Jurkat, Clone E6-1 (cell line): ENCODE measurements around the gene JAZF1.

Experiments
- DNase-seq: peaks from one replicate; pipeline ENCODE4 v3.0.0-alpha.2; 2011; ENCODE audit warnings: low read depth, low spot score
- H3K4me3 ChIP-seq: 2 replicates; pipeline ENCODE4 v1.5.1; 2011; ENCODE audit warnings: mild to moderate bottlenecking, low read length, control low read depth, moderate library complexity

The JAZF1 gene

DNA sequence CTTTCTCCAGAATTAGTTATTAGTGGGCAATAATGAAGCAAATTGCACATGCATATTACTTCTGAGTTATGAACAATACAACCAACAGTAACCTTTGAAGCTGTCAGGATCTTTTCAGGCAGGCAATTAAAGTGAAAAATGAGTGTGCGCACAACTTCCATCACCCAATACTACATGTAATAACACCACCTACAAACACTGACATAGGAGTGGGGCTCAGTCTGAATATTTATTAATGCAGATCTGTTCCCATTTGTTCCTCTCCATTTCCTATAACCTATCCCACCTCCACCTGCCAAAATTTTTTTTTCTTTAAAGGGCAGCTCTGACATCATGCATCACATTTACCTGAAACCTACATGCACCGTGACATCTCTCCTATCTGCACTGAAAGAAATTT lies 177.2 kb downstream of the JAZF1 start:
- DNase-seq, result no peak
- H3K4me3 ChIP-seq, result no peak overlapping the region

DNA sequence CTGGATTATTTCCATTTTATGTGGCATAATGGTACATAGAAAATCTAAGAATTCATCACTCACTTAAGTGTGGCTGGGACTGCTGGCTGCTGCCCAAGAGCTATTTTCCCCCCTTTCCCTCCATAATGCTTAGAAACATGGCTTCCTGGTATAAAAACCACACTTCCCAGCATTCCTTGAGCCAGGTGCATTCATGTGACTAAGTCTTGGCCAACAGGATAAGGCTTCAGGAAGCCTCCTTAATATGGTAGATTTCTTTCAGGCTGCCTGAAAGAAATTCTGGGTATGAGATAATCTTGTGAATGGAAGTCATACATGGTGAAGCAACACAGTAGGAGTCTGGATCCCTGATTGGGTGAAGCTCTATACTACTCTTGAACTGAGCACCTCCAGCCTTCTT lies 178.0 kb downstream of the JAZF1 start:
- peak; percentile 22 for DNase-seq
- H3K4me3 ChIP-seq, result no peak overlapping the region

DNA sequence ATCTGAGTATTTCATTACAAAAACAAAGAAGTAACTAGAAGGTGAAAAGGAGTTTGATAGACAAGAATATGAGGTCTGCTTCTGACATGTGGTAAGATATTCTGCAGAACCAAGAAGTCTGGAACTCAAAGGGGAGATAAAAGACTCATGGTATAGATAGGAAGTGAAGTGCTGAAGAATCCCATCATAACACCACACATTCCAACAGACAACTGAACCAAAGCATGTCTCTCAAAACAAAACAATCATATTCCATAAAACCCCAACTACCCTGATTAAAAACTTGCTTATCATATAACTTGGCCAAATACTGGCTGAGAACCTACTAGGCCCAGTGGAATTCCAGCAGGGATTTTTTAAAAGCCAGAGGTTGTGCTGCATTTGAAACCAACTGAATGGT lies 178.7 kb downstream of the JAZF1 start:
- DNase-seq, result no peak
- H3K4me3 ChIP-seq, result no peak overlapping the region

DNA sequence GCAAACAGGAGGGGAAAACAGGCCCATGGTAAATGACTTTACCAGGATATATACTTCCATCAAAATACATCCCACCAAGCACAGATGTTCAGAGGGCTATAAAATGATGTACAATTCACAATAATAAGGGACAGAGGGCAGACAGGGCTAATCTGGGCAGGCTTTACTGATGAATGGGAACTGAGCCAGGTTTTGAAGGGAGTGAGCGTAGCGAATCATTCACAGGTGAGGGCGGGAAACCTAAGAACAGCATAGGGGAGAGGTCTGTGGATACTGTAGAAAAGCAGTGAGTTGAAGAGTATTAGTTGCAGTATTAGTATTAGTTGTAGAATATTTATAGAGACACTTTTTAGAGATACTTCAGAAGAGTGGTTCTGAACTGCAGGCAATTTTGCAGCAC lies 180.8 kb downstream of the JAZF1 start:
- DNase-seq, result no peak
- no peak overlapping the region for H3K4me3 ChIP-seq

DNA sequence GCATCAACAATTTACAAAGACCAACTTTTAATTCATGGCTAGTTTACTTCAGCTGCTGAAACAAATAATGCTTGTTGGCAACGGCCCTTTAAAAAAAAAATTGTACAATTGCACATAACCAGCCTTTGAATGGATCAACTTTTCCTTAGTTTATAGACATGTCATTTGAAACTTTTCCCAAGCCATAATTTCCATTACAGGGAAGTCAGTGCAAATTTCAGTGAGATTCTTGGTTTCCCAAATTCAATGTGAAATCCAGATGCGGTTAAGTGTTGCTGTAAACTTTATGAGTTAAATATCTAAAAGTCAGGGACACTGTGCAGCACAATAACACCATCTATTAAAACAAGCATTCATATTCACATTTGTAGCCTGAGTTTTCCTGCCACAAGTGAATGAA lies 182.2 kb downstream of the JAZF1 start:
- H3K4me3 ChIP-seq, result no peak overlapping the region
- DNase-seq, result no peak

DNA sequence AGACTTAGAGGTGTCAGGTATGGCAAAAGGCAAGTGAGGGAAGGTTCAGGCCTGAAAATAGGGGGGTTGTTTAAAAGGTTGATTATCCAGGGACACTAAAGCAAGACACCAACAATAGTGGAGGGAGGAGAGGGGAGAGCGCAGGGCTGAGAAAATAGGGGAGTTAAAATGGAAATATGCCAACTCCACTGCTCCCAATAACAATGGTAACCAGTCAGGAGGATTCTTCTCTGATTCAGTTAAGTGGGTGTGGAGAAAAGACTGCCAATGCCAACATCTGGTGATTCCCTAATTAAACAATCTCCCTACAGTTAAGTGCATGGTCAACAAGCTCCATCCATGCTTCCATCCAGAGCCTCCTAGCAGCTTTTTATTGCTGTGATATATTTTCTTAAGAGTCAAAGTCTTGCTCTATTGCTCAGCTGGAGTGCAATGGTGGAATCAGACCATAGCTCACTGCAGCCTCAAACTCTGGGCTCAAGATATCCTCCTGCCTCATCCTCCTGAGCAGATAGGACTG lies 183.3 kb downstream of the JAZF1 start:
- no peak overlapping the region for H3K4me3 ChIP-seq
- no peak for DNase-seq

- DNase-seq, result no peak
- no peak overlapping the region for H3K4me3 ChIP-seq
Observed at GRCh38 chr7:27996141-27996540, 184.5 kb downstream of the JAZF1 start.

- no peak overlapping the region for H3K4me3 ChIP-seq
- no peak for DNase-seq
Observed at GRCh38 chr7:27995228-27995627, 185.4 kb downstream of the JAZF1 start.

DNA sequence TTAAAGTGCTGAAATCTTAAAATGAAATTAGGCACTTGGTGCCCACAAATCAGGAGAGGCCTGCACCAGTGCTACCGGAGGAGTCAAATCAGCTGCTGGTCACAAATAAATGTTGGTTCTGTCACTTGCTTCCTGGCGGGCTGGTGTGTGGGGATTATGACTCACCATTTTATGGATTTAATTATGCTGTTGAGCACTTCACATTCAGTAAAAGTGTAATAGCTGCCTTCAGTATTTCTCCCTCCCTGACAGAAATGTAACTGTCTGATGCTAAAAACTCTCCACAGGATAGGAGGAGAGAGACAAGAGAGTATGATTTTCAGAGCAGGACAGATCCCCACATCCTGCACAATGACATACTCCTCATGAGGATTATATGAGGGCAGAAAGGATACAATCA lies 186.0 kb downstream of the JAZF1 start:
- H3K4me3 ChIP-seq, result no peak overlapping the region
- DNase-seq, result no peak

GRCh38 chr7:27992755-27993493 lies 187.7 kb downstream of the JAZF1 start:
- DNase-seq, result no peak
- H3K4me3 ChIP-seq, result no peak overlapping the region

DNA sequence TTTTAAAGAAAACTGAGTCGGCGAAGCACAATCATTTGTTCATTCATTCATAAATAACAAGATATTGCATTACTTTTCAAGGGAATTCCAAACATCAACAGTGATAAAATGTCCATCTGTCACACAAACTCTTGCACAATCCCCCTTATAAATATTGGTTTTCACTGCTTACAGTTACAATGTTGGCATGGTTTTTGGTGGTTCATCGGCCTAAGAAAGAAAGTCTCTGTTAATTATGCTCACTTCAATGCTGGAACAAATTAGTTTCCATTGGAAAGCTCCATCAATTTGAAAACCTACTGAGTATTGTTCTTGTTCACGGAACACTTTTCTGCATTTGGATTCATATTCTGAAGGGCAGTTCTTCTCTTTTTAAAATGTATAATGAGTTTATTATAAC lies 188.5 kb downstream of the JAZF1 start:
- H3K4me3 ChIP-seq, result no peak overlapping the region
- DNase-seq, result no peak

GRCh38 chr7:27991006-27991528 lies 189.5 kb downstream of the JAZF1 start:
- H3K4me3 ChIP-seq, result no peak overlapping the region
- no peak for DNase-seq

DNA sequence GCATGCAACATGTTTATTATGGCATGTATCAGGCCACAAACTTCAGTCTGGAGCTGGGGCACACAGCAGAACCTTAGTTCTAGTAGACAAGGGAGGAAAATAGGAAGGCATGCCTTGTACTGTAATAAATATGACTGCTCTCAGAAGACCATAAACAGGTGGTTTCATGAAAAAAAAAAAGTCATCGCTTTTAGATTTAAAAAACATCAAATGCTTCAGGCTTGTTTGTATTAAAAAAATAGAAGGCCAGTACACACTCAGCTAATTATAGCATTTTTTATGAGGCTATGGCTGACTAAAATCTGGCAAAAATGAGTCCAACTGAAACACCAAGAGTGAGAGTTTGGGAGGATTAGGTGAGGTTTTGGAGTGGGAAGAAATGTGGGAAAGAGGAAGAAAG lies 204.1 kb downstream of the JAZF1 start:
- DNase-seq, result no peak

GRCh38 chr7:27973625-27974024 lies 207.0 kb downstream of the JAZF1 start:
- H3K4me3 ChIP-seq, result no peak overlapping the region
- no peak for DNase-seq

More for the DNA sequence above, 204.1 kb downstream of the JAZF1 start:
- no peak overlapping the region for H3K4me3 ChIP-seq

DNA sequence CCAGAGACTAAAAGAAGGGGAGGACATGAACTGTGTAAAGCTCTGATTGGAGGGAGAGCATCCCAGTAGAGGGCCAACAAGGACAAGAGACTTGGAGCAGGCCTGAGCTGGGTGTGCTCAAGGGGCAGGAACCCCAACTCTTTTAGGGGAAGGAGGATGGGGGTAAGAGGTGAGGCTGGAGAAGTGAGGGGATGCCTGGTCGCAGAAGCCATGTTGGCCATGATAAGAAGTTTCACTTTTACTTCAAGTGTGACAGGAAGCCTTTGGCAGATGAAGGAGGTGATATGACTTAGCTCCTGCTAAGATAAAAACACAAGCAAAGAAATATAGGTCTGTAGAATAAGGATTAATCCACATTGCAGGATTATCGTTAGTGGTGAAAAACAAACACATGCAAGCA lies 208.3 kb downstream of the JAZF1 start:
- peak; percentile 38 for DNase-seq
- no peak overlapping the region for H3K4me3 ChIP-seq

DNA sequence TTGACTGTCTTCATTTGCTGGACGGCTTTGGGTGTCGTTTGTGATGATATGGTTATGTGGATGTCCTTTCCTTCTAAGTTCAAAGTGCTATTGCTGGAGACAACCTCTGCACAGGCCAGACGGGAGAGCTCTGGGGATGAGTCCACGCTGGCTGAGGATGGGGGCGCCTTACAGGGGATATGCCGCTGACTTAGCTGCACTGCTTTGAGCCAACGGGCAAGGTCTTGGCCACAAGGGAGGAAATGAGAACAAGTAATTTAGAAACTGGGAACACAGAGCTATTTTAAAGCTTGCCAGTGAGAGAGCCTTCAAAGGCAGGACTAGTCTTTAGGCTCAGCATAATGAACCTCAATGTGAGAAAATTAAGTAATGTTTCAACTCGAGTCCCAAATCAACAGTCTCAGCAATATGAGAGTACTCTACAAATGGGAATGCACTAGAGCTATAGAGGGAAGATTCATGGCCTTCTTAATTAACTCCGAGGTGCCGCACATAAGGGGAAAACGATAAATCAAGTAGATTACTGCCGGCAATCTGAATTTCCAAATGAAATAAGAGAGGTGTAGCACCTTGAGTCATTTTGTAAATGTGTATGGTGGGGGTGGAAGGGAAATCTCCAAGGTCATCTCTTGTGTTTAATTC lies 209.3 kb downstream of the JAZF1 start:
- no peak for DNase-seq
- no peak overlapping the region for H3K4me3 ChIP-seq

DNA sequence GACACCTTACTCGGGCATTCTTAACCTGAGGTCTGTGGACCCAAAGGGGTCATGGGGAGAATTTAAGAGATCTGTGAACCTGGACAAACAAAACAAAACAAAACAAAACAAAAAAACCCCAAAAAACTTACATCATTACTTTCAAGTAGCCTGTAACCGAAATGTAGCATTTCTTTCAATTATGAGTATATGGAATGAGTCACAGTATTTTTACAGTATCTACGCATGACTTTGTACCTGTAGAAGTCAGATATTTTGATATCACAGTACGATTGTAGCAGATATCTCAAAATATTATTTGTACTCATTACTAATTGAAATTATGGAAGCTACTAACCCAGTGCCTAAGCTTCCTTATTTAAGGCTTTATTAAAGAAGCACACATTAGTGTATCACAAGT lies 210.2 kb downstream of the JAZF1 start:
- no peak overlapping the region for H3K4me3 ChIP-seq
- no peak for DNase-seq

- no peak overlapping the region for H3K4me3 ChIP-seq
- DNase-seq, result no peak
Observed at GRCh38 chr7:27969346-27969745, 211.2 kb downstream of the JAZF1 start.

DNA sequence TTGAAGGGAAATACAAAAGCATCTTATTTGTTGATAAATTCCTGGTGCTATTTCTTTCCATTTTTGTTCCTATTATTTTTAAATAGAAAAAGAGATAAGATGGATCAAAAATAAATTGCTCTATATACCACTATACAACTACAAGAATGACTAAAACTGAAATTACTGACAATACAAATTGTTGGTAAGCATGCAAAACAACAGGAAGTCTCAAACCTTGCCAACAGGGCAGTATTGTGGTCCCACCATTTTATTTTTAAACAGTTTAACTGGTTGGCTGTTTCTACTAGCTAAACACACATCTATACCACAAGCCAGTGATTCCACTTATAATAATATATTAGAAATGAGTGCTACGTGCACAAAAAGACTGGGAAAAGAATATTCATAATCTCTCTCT lies 213.0 kb downstream of the JAZF1 start:
- no peak for DNase-seq
- H3K4me3 ChIP-seq, result no peak overlapping the region

DNA sequence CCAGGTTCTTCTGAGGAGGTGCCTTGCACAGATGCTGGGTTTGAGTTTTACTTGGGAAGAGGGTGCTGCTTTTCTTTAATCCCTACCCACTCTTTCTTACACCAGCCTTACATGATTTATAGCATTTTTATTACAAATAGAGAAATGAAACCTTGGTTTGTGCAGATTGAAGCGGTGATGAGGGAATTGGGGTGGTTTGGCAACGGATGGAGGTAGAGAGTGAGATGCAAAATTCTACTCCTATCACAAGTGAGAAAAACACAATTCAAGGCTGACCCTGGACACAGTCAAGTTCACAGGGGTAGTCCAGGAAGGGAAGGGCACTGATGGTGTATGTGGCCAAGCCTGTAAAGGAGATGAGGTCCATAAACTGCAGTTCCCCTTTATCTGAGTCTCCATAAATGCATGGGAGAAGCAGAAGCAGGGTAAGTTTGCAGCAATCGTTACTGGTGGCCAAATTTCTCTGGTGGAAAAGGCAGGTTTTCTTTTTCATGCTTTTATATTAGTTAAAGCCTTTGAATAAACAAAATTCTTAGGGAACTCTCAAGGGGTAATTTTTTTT lies 214.3 kb downstream of the JAZF1 start:
- no peak overlapping the region for H3K4me3 ChIP-seq
- no peak for DNase-seq
